NCI-H128 (cell line): Measurements from ENCODE around the gene XPA.
"Not testable (repeated sequence)": the region's sequence is repeated elsewhere in the genome, so short reads cannot be mapped to it uniquely, and the experiment has no call there.

Source experiments
- DNase-seq: peaks from one replicate; lab custom pipeline; 2025; ENCODE audit not compliant: unreplicated experiment; lab: John Stamatoyannopoulos, UW

The XPA gene

GRCh38 chr9:97696803-97697601, at the start of gene XPA:
TSS of gene XPA (minus strand) at chr9:97697340. CDS start at chr9:97697292, 48 bp downstream.
- peak; percentile 96 for DNase-seq

- no peak for DNase-seq
These were observed 47.9 kb upstream of the XPA start for GRCh38 chr9:97744710-97745708.

- not testable (repeated sequence) for DNase-seq
These were observed 46.9 kb upstream of the XPA start for GRCh38 chr9:97744025-97744424.

- DNase-seq = no peak
These were observed 45.4 kb upstream of the XPA start for GRCh38 chr9:97742545-97742944.

GRCh38 chr9:97741947-97742346, 44.8 kb upstream of the XPA start:
- no peak for DNase-seq

GRCh38 chr9:97740848-97741821, 44.0 kb upstream of the XPA start:
- no peak for DNase-seq

- DNase-seq = no peak
These were observed 40.3 kb upstream of the XPA start for GRCh38 chr9:97737429-97737828.

GRCh38 chr9:97735070-97735600, 38.0 kb upstream of the XPA start:
- DNase-seq = peak; percentile 14

GRCh38 chr9:97726716-97727115, 29.6 kb upstream of the XPA start:
- DNase-seq = no peak

- DNase-seq = no peak
These were observed 26.7 kb upstream of the XPA start for GRCh38 chr9:97723819-97724218.

GRCh38 chr9:97722331-97722730, 25.2 kb upstream of the XPA start:
- DNase-seq = no peak

GRCh38 chr9:97721396-97721795, 24.3 kb upstream of the XPA start:
- no peak for DNase-seq

GRCh38 chr9:97717866-97718265, 20.7 kb upstream of the XPA start:
- no peak for DNase-seq

- DNase-seq = no peak
These were observed 17.3 kb upstream of the XPA start for GRCh38 chr9:97714435-97714834.

GRCh38 chr9:97711223-97711626, 14.1 kb upstream of the XPA start:
- no peak for DNase-seq

GRCh38 chr9:97710356-97711222, 13.4 kb upstream of the XPA start:
- DNase-seq = peak; percentile 27

GRCh38 chr9:97706246-97706645, 9.1 kb upstream of the XPA start:
- DNase-seq = no peak

- DNase-seq = no peak
These were observed 8.3 kb upstream of the XPA start for GRCh38 chr9:97705354-97705950.

GRCh38 chr9:97704851-97705250, 7.7 kb upstream of the XPA start:
- DNase-seq = no peak
